HG02943 (cell line): ENCODE data around the gene RAD51.

Experiments
- ATAC-seq: cut with Tn5 transposase; IDR thresholded peaks from one replicate; pipeline ENCODE4 v1.9.1; 2021; ENCODE audit warnings: mild to moderate bottlenecking, low read depth, moderate library complexity; ENCODE audit not compliant: unreplicated experiment

RAD51 gene

GRCh38 chr15:40775740-40776536 is 81.0 kb downstream of the RAD51 start:
- no peak for ATAC-seq

DNA sequence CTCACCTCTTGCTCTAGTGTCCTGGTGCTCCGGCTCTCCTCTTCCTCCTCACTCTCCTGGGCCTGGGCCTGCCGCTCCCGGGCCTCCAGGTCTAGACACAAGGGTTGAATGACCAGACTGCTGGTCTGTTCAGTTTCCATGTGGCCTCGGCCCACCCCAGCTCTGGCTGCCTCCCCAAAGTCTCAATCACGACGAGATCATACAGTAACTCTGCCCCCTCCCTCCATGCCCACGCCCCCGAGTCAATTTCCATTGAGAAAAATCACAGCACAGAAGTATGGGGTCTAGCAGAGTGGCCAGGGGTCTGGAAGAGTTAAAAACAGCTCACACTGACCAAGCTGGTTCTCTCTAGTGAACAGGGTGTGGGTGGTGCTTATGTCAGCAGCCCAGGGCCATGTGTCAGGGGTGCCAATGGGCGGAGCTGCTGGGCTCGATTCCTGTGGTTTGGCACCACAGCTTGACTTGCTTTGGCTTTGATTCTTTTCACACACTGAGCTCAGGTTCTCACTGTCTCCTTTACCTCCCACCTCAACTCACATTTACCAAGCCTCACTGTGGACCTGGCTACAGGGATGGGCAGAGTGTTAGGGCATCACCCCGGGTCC is 81.7 kb downstream of the RAD51 start:
- no peak for ATAC-seq
